IPS-NIHi11 (cell line): ENCODE measurements around the gene RNF227.
"Not testable (repeated sequence)": the region's sequence is repeated elsewhere in the genome, so short reads cannot be mapped to it uniquely, and the experiment has no call there.

ENCODE experiments used
- DNase-seq: peaks from one replicate; pipeline ENCODE4 v3.0.0; 2012; ENCODE audit warnings: mixed read lengths, low spot score

The RNF227 gene

GRCh38 chr17:7864384-7864783 is 51.7 kb downstream of the RNF227 start:
- not testable (repeated sequence) for DNase-seq
